Left lung (tissue), 10 donors: ENCODE measurements around the gene APBA2. TPM values are rescaled to one million over a fixed set of nuclear protein-coding genes. Genes with fewer than 3 reads are reported as not detected.

ENCODE experiments used
- ATAC-seq: fragments of 200-7000 bp; cut with Tn5 transposase; one replicate; pipeline ENCODE4 v1.9.1; 2020; ENCODE audit warnings: moderate library complexity
- DNase-seq, 4 donors: peaks; one replicate each; pipeline ENCODE4 v3.0.0-alpha.2; 2013 to 2020
- H3K27ac ChIP-seq, 2 donors: fragments of 200-600 bp; sonication (generic) in 1 of 2; one replicate each; pipeline versions ENCODE4 v1.5.0 to v1.8.0; 2020 to 2021
- H3K27me3 ChIP-seq, 2 donors: fragments of 200-600 bp; sonication (generic) in 1 of 2; one replicate each; pipeline versions ENCODE4 v1.5.0 to v1.8.0; 2020 to 2021
- H3K36me3 ChIP-seq, 2 donors: fragments of 200-600 bp; sonication (generic) in 1 of 2; one replicate each; pipeline versions ENCODE4 v1.5.0 to v1.8.0; 2020 to 2021
- H3K4me1 ChIP-seq, 2 donors: fragments of 200-600 bp; one replicate each; pipeline ENCODE4 v1.8.0; 2021
- H3K4me3 ChIP-seq, 2 donors: fragments of 200-600 bp; sonication (generic) in 1 of 2; one replicate each; pipeline versions ENCODE4 v1.5.0 to v1.8.0; 2020 to 2021; ENCODE audit warnings: mild to moderate bottlenecking in 1 of 2
- H3K9me3 ChIP-seq, 2 donors: fragments of 200-600 bp; sonication (generic) in 1 of 2; one replicate each; pipeline versions ENCODE4 v1.5.0 to v1.8.0; 2020 to 2021
- CTCF ChIP-seq, 2 donors: fragments of 200-600 bp; sonication (generic) in 1 of 2; IDR thresholded peaks; one replicate each; pipeline versions ENCODE4 v1.5.0 to v1.8.0; 2021; ENCODE audit warnings: antibody characterized with exemption in 2 of 2
- intact Hi-C, 2 donors: fragments of 100-400 bp; cut with DNase I; formaldehyde crosslinking; loops; one replicate each; pipeline versions ENCODE4 v1.11.2 to v1.14.2; 2022
- polyA plus RNA-seq, 6 donors: library from polyadenylated mRNA; unstranded; fragments of 120-200 nt; gene quantifications; one replicate each; pipeline ENCODE4 v1.2.1, GENCODE V29; 2013; ENCODE audit not compliant: insufficient read length in 6 of 6
- total RNA-seq, 2 donors: library from RNA; stranded (reverse); fragmentation: NEBNext Ultra II Directional; extraction: Animal tissue kit (Norgen Biotek cat#: 25700); gene quantifications; one replicate each; pipeline ENCODE4 v1.2.1, GENCODE V29; 2021
- donor health status: DM: no; HTN: yes; CAD: no.
- donor health status: DM: no; HTN: no; CAD: no.

APBA2 gene
- total and polyA plus RNA-seq, 8 donors, result 3.9 to 18.4 (median 11.1) TPM

GRCh38 chr15:29031502-29032228 lies 145.9 kb downstream of the APBA2 start:
- H3K4me3 ChIP-seq, result no peak overlapping the region
- intact Hi-C loops, result no loop called here
- no peak for TF ChIP-seq CTCF (IDR thresholded peaks at IDR 0.05)
- H3K36me3 ChIP-seq, result no peaks in the 10 kb centered on the region
- DNase-seq, result no peak
- no peaks in the 10 kb centered on the region for H3K4me1 ChIP-seq
- no peaks in the 10 kb centered on the region for H3K27me3 ChIP-seq
- H3K9me3 ChIP-seq, result peaks cover 0 to 6% of the 10 kb centered on the region in 2 donors
- ATAC-seq, result no peak
- no peak overlapping the region for H3K27ac ChIP-seq

- Histone ChIP-seq H3K27ac (no peak overlapping the region), H3K4me1 (no peaks in the 10 kb centered on the region), H3K9me3 (peaks cover 0 to 6% of the 10 kb centered on the region in 2 donors), H3K27me3 (no peaks in the 10 kb centered on the region), H3K36me3 (no peaks in the 10 kb centered on the region), H3K4me3 (no peak overlapping the region)
- TF ChIP-seq CTCF (IDR thresholded peaks at IDR 0.05), result no peak
- ATAC-seq, result no peak
- no peak for DNase-seq
- intact Hi-C loops, result no loop called here
Measured at GRCh38 chr15:29032229-29032625, 146.5 kb downstream of the APBA2 start.

DNA sequence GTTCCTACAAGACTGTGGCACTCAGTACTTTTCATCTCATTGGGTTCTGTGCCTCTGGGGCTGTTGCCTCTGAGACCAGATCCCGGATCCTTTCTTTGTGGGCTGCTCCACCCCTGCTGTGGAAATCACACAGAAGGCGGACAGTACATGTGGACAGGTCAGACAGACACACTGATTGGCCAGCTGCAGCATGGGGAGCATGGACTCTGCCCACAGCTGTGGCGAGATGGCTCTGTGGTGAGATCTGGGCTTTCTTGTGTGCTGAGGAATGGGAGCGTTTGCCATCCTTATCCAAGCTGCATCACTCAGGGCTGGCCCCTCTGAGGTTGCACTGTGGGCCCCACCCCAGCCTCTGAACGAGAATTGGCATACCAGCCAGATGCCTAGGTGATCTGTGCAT lies 147.0 kb downstream of the APBA2 start:
- DNase-seq (no peak), ATAC-seq (no peak)
- no peak overlapping the region for H3K4me3 ChIP-seq
- peaks cover 0 to 6% of the 10 kb centered on the region in 2 donors for H3K9me3 ChIP-seq
- H3K27me3 ChIP-seq, result no peaks in the 10 kb centered on the region
- TF ChIP-seq CTCF (IDR thresholded peaks at IDR 0.05), result no peak
- H3K27ac ChIP-seq, result no peak overlapping the region
- no peaks in the 10 kb centered on the region for H3K4me1 ChIP-seq
- H3K36me3 ChIP-seq, result no peaks in the 10 kb centered on the region
- intact Hi-C loops, result no loop called here

DNA sequence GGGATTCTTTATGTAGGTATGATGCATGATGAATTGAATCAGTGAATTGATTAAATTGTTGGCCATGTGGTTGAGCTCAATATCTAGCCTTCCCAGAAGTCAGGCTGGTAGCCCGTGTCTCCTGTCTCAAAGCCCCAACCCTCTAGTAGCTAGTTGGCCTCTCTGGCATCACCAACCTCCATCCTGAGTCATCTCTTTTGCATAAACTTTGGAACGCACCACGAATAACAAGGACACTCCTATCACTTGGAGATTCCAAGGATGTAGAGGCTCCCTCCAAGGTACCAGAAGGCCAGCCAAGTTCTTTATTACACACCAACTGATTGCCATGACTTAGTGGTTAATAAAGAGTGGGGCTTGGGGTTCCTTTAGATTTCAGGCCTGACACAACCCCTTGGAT lies 148.4 kb downstream of the APBA2 start:
- no peak overlapping the region for H3K27ac ChIP-seq
- DNase-seq, result no peak
- intact Hi-C loops, result no loop called here
- no peaks in the 10 kb centered on the region for H3K36me3 ChIP-seq
- no peak overlapping the region for H3K4me3 ChIP-seq
- H3K4me1 ChIP-seq, result no peaks in the 10 kb centered on the region
- H3K9me3 ChIP-seq, result peaks cover 0 to 6% of the 10 kb centered on the region in 2 donors
- no peak for TF ChIP-seq CTCF (IDR thresholded peaks at IDR 0.05)
- no peaks in the 10 kb centered on the region for H3K27me3 ChIP-seq
- ATAC-seq, result no peak

- TF ChIP-seq CTCF (IDR thresholded peaks at IDR 0.05), result no peak
- Histone ChIP-seq H3K4me3 (no peak overlapping the region), H3K27ac (no peak overlapping the region), H3K4me1 (no peaks in the 10 kb centered on the region), H3K27me3 (no peaks in the 10 kb centered on the region), H3K9me3 (peaks cover 0 to 6% of the 10 kb centered on the region in 2 donors), H3K36me3 (no peaks in the 10 kb centered on the region)
- intact Hi-C loops, result no loop called here
- ATAC-seq, result no peak
- DNase-seq, result no peak
Measured at GRCh38 chr15:29034593-29035335, 149.0 kb downstream of the APBA2 start.
